K562 (cell line): Measurements from ENCODE around the gene ZNF438. TPM values are rescaled to one million over a fixed set of nuclear protein-coding genes. Genes with fewer than 3 reads are reported as not detected.

ENCODE experiments used
- ATAC-seq: fragments of 200-7000 bp; cut with Tn5 transposase; 3 replicates; pipeline ENCODE4 v1.9.1; 2020; ENCODE audit warnings: moderate library complexity
- BruUV-seq: library from RNA; stranded (reverse); fragments of 400-500 nt; replicated peaks from 2 replicates; lab custom pipeline; 2021; lab: Mats Ljungman, UMichigan
- CTCF ChIA-PET: fragments of 300-600 bp; formaldehyde crosslinking; extraction: SDS; loops from one replicate; lab custom pipeline; 2021; ENCODE audit warnings: low intra/inter-chr PET ratio; lab: Yijun Ruan, JAX
- POLR2A ChIA-PET: fragments of 300-600, 350-650 bp; sonication (Branson Sonifier 250); formaldehyde crosslinking; extraction: SDS; loops from one replicate; lab custom pipeline; 2021; ENCODE audit warnings: antibody characterized with exemption, inconsistent platforms; lab: Yijun Ruan, JAX
- DNase-seq, 4 experiments: peaks; one replicate each; pipeline versions ENCODE4 v3.0.0 to v3.0.0-alpha.2; 2011 to 2018; ENCODE audit warnings: low spot score in 3 of 4, mixed read lengths in 3 of 4; ENCODE audit errors: extremely low read depth in 1 of 4
- FAIRE-seq: peaks from 2 replicates; lab custom pipeline; 2011; peaks lifted over from hg19 to GRCh38; lab: Jason Lieb, UNC
- H2AFZ ChIP-seq: 2 replicates; pipeline ENCODE4 v1.6.0; 2011; ENCODE audit warnings: low read depth, low read length, control low read depth, inconsistent platforms
- H3K27ac ChIP-seq: fragments of 200-600 bp; 3 replicates; pipeline ENCODE4 v1.8.0; 2011; ENCODE audit warnings: low read depth, mild to moderate bottlenecking, control low read depth, inconsistent platforms, low read length, moderate library complexity, mixed read lengths; ENCODE audit errors: extremely low read depth
- H3K27me3 ChIP-seq, 2 experiments: fragments of 300-600 bp in 1 of 2; 2 replicates in 1 of 2; 3 replicates in 1 of 2; pipeline versions ENCODE4 v1.6.0 to v1.8.0; 2011; ENCODE audit warnings: inconsistent platforms in 2 of 2, low read length in 2 of 2, mild to moderate bottlenecking in 1 of 2, mixed read lengths in 1 of 2, moderate library complexity in 1 of 2; ENCODE audit not compliant: control insufficient read depth in 2 of 2, insufficient read depth in 2 of 2
- H3K36me3 ChIP-seq: fragments of 300-600 bp; 3 replicates; pipeline ENCODE4 v1.8.0; 2011; ENCODE audit warnings: mild to moderate bottlenecking, low read length, inconsistent platforms; ENCODE audit not compliant: control insufficient read depth, insufficient read depth
- H3K4me1 ChIP-seq, 2 experiments: fragments of 200-600 bp in 1 of 2; replicated peaks in 1 of 2; 2 replicates in 1 of 2; 3 replicates in 1 of 2; pipeline versions ENCODE4 v1.5.1 to v1.8.0; 2011; ENCODE audit warnings: inconsistent platforms in 2 of 2, low read length in 2 of 2, mild to moderate bottlenecking in 1 of 2, mixed read lengths in 1 of 2, moderate library complexity in 1 of 2; ENCODE audit not compliant: control insufficient read depth in 2 of 2, insufficient read depth in 2 of 2
- H3K4me2 ChIP-seq: 2 replicates; pipeline ENCODE4 v1.6.1; 2011; ENCODE audit warnings: low read length, control low read depth, inconsistent platforms, mixed read lengths; ENCODE audit not compliant: insufficient read depth
- H3K4me3 ChIP-seq: fragments of 200-600 bp; sonication (generic), shearing (Covaris generic); 2 replicates; pipeline ENCODE4 v1.5.1; 2016; ENCODE audit warnings: control low read depth, inconsistent platforms
- H3K79me2 ChIP-seq: fragments of 200-600 bp; 3 replicates; pipeline ENCODE4 v1.8.0; 2011; ENCODE audit warnings: low read length, inconsistent platforms; ENCODE audit not compliant: control insufficient read depth, insufficient read depth
- H3K9ac ChIP-seq, 2 experiments: 2 replicates each; pipeline versions ENCODE4 v1.6.0 to v1.6.1; 2011; ENCODE audit warnings: low read depth in 2 of 2, low read length in 2 of 2, control low read depth in 1 of 2, inconsistent platforms in 1 of 2, mild to moderate bottlenecking in 1 of 2, mixed read lengths in 1 of 2; ENCODE audit not compliant: insufficient read depth in 1 of 2
- H3K9me1 ChIP-seq: one replicate; pipeline ENCODE4 v1.6.0; 2011; ENCODE audit warnings: inconsistent platforms, mild to moderate bottlenecking, low read length, moderate library complexity; ENCODE audit not compliant: control insufficient read depth, insufficient read depth
- H3K9me3 ChIP-seq: replicated peaks from 2 replicates; pipeline ENCODE4 v1.5.1; 2011; ENCODE audit warnings: low read depth, low read length, inconsistent platforms; ENCODE audit not compliant: control insufficient read depth, insufficient read depth
- H4K20me1 ChIP-seq: replicated peaks from 2 replicates; pipeline ENCODE4 v1.6.1; 2011; ENCODE audit warnings: low read length, inconsistent platforms, mixed read lengths; ENCODE audit not compliant: control insufficient read depth, insufficient read depth
- HMG20A ChIP-seq: fragments of 450-650 bp; formaldehyde crosslinking; conservative IDR thresholded peaks from 2 replicates; pipeline ENCODE4 v1.4.0; 2020; ENCODE audit warnings: mild to moderate bottlenecking, mixed read lengths
- MEF2A ChIP-seq: IDR thresholded peaks from 2 replicates; pipeline ENCODE4 v1.6.1; 2011; ENCODE audit warnings: low read depth, mild to moderate bottlenecking, low read length, moderate library complexity; ENCODE audit not compliant: control insufficient read depth
- NR2C2 ChIP-seq, 2 experiments: fragments of 200-800 bp in 1 of 2; sonication (Bioruptor generic) in 1 of 2; sonication (generic) in 1 of 2; formaldehyde crosslinking in 1 of 2; IDR thresholded peaks; 2 replicates each; pipeline versions ENCODE4 v1.6.1 to v1.8.0; 2016 to 2022; ENCODE audit warnings: mild to moderate bottlenecking in 1 of 2, missing compliant biosample characterization in 1 of 2, missing genetic modification characterization in 1 of 2, missing genetic modification reagents in 1 of 2
- PHB ChIP-seq: fragments of 250-450 bp; sonication (Bioruptor Pico); IDR thresholded peaks from 2 replicates; pipeline ENCODE4 v1.5.0; 2021
- TCF3 ChIP-seq: sonication (generic); formaldehyde crosslinking; IDR thresholded peaks from 2 replicates; pipeline ENCODE4 v1.4.0; 2020; ENCODE audit warnings: mild to moderate bottlenecking, missing genetic modification reagents
- WHSC1 ChIP-seq: IDR thresholded peaks from one replicate; pipeline ENCODE4 v1.6.1; 2012; ENCODE audit warnings: low read length, control low read depth, inconsistent platforms
- WGBS: fragments of 100-300 bp; shearing (Covaris generic); methylation state at CpG from one replicate; pipeline ENCODE4 v1.1.6; 2016; ENCODE audit warnings: low coverage, mixed read lengths; ENCODE audit not compliant: insufficient coverage; ENCODE audit errors: missing lambda C conversion rate; 5-methylcytosine and 5-hydroxymethylcytosine counted together
- in situ Hi-C: fragments of 300-500 bp; cut with MboI; formaldehyde crosslinking; loops from 4 replicates; pipeline ENCODE4 v1.15.0; 2018; ENCODE audit warnings: inconsistent platforms, mixed read lengths
- intact Hi-C: fragments of 100-400 bp; cut with micrococcal nuclease; formaldehyde crosslinking; loops from 2 replicates; pipeline ENCODE4 v1.14.2; 2022
- polyA plus RNA-seq, 8 experiments: library from polyadenylated mRNA; depleted of rRNA in 4 of 8; stranded (reverse) in 5 of 8; unstranded in 3 of 8; fragments of >200 nt; fragmentation: Nextera tagmentation in 2 of 8; fragmentation: Illumina TruSeq in 1 of 8; extraction: Ambion mirVana in 2 of 8; extraction: Trizol in 1 of 8; gene quantifications; 2 replicates each; pipeline versions ENCODE4 v1.2.1 to v1.2.3, GENCODE V29; 2011 to 2014; ENCODE audit warnings: inconsistent platforms in 1 of 8, missing spikeins in 1 of 8
- total RNA-seq, 7 experiments: library from RNA; depleted of rRNA in 6 of 7; stranded (reverse); fragments of >200 nt in 6 of 7; fragmentation: Illumina TruSeq in 2 of 7; extraction: Trizol in 2 of 7; gene quantifications; 2 replicates each; pipeline versions ENCODE4 v1.2.1 to v1.2.3, GENCODE V29; 2011 to 2021; ENCODE audit warnings: low replicate concordance in 1 of 7
- TF ChIP-seq, protein P1 (sequence below), 2 experiments: fragments of 450-650 bp; conservative IDR thresholded peaks; 2 replicates each; pipeline ENCODE4 v1.6.1; 2017; ENCODE audit warnings: mild to moderate bottlenecking in 2 of 2, moderate library complexity in 2 of 2
- TF ChIP-seq, protein P2 (sequence below): sonication (generic); formaldehyde crosslinking; IDR thresholded peaks from 2 replicates; pipeline ENCODE4 v1.8.0; 2022; ENCODE audit warnings: mild to moderate bottlenecking, missing genetic modification reagents, borderline replicate concordance
- TF ChIP-seq, protein P3 (sequence below), 3 experiments: fragments of 200-800 bp in 1 of 3; fragments of 250-450 bp in 1 of 3; fragments of 450-650 bp in 1 of 3; sonication (Bioruptor Pico) in 1 of 3; sonication (Bioruptor generic) in 1 of 3; formaldehyde crosslinking in 1 of 3; IDR thresholded peaks; 2 replicates each; pipeline versions ENCODE4 v1.6.1 to v1.8.0; 2016 to 2022; ENCODE audit warnings: mild to moderate bottlenecking in 2 of 3, missing genetic modification characterization in 2 of 3, missing compliant biosample characterization in 1 of 3, moderate library complexity in 1 of 3

ZNF438 gene
- total and polyA plus RNA-seq, 9 of the 15 experiments (the other 6 are each of a cell fraction or from before 2014, with no cell fraction given): 0.45 to 1.5 (median 0.91) TPM

DNA sequence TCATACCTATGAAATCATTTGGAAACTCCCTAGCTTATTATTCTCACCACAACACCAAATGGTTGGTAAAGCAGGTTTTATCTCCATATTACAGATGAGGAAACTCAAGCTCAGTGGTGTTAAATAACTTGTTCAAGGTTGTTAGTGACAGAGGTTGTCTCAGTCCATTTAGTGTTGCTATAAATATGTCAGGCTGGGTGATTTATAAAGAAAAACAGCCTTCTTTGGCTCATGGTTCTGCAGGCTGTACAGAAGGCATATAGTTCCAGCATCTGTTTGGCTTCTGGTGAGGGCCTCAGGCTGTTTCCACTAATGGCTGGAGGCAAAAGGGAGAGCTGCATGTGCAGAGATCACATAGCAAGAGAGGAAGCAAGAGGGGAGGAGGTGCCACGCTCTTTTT, 96.6 kb downstream of the ZNF438 start:
- Histone ChIP-seq H4K20me1 (no peaks in the 10 kb centered on the region), H3K9me3 (0 out of 2 replicates have a peak, but pooled peaks cover 2% of the 10 kb centered on the region), H3K9me1 (no peaks in the 10 kb centered on the region), H3K36me3 (no peaks in the 10 kb centered on the region), H3K27ac (no peak overlapping the region), H3K4me1 (no peaks in the 10 kb centered on the region), H3K9ac (no peak overlapping the region), H2AFZ (no peak overlapping the region), H3K4me2 (no peak overlapping the region), H3K27me3 (no peaks in the 10 kb centered on the region)
- in situ Hi-C loops (no loop called here), intact Hi-C loops (no loop called here)
- ATAC-seq (no peak), DNase-seq (no peak), FAIRE-seq (no peak)
- 0% methylated on average over 1 of the region's 1 CpG for WGBS
- POLR2A ChIA-PET: no interaction called here
- TF ChIP-seq, protein P1, sequence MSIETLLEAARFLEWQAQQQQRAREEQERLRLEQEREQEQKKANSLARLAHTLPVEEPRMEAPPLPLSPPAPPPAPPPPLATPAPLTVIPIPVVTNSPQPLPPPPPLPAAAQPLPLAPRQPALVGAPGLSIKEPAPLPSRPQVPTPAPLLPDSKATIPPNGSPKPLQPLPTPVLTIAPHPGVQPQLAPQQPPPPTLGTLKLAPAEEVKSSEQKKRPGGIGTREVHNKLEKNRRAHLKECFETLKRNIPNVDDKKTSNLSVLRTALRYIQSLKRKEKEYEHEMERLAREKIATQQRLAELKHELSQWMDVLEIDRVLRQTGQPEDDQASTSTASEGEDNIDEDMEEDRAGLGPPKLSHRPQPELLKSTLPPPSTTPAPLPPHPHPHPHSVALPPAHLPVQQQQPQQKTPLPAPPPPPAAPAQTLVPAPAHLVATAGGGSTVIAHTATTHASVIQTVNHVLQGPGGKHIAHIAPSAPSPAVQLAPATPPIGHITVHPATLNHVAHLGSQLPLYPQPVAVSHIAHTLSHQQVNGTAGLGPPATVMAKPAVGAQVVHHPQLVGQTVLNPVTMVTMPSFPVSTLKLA (conservative IDR thresholded peaks at IDR 0.05): no peak
- no peak for TF ChIP-seq PHB (CRISPR knock-in tag)
- TF ChIP-seq NR2C2 (CRISPR knock-in tag; IDR thresholded peaks at IDR 0.05): no peak
- no peak for TF ChIP-seq NR2C2 (tag; IDR thresholded peaks at IDR 0.05)
- no peak for TF ChIP-seq WHSC1
- no peak for TF ChIP-seq MEF2A
- TF ChIP-seq, protein P2, sequence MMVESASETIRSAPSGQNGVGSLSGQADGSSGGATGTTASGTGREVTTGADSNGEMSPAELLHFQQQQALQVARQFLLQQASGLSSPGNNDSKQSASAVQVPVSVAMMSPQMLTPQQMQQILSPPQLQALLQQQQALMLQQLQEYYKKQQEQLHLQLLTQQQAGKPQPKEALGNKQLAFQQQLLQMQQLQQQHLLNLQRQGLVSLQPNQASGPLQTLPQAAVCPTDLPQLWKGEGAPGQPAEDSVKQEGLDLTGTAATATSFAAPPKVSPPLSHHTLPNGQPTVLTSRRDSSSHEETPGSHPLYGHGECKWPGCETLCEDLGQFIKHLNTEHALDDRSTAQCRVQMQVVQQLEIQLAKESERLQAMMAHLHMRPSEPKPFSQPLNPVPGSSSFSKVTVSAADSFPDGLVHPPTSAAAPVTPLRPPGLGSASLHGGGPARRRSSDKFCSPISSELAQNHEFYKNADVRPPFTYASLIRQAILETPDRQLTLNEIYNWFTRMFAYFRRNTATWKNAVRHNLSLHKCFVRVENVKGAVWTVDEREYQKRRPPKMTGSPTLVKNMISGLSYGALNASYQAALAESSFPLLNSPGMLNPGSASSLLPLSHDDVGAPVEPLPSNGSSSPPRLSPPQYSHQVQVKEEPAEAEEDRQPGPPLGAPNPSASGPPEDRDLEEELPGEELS: no peak
- TF ChIP-seq, protein P3, sequence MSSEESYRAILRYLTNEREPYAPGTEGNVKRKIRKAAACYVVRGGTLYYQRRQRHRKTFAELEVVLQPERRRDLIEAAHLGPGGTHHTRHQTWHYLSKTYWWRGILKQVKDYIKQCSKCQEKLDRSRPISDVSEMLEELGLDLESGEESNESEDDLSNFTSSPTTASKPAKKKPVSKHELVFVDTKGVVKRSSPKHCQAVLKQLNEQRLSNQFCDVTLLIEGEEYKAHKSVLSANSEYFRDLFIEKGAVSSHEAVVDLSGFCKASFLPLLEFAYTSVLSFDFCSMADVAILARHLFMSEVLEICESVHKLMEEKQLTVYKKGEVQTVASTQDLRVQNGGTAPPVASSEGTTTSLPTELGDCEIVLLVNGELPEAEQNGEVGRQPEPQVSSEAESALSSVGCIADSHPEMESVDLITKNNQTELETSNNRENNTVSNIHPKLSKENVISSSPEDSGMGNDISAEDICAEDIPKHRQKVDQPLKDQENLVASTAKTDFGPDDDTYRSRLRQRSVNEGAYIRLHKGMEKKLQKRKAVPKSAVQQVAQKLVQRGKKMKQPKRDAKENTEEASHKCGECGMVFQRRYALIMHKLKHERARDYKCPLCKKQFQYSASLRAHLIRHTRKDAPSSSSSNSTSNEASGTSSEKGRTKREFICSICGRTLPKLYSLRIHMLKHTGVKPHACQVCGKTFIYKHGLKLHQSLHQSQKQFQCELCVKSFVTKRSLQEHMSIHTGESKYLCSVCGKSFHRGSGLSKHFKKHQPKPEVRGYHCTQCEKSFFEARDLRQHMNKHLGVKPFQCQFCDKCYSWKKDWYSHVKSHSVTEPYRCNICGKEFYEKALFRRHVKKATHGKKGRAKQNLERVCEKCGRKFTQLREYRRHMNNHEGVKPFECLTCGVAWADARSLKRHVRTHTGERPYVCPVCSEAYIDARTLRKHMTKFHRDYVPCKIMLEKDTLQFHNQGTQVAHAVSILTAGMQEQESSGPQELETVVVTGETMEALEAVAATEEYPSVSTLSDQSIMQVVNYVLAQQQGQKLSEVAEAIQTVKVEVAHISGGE (CRISPR knock-in tag; IDR thresholded peaks at IDR 0.05): no peak
- TF ChIP-seq TCF3: no peak
- no peak for TF ChIP-seq HMG20A
- TF ChIP-seq, all 486 proteins: peak for 0
- H3K79me2 ChIP-seq: no peaks in the 10 kb centered on the region
- CTCF ChIA-PET: no interaction called here
- H3K4me3 ChIP-seq: no peak overlapping the region
- no TSS peak for BruUV-seq
